ENCODE measurements around the gene MRPL23.

MRPL23 gene

GRCh38 chr11:1979607-1980006 is 32.5 kb downstream of the MRPL23 start:
- no peak overlapping the region for H3K4me3 ChIP-seq (ENCODE audit: low read length)
- DNase-seq (ENCODE audit: low read depth, low spot score), result no peak

DNA sequence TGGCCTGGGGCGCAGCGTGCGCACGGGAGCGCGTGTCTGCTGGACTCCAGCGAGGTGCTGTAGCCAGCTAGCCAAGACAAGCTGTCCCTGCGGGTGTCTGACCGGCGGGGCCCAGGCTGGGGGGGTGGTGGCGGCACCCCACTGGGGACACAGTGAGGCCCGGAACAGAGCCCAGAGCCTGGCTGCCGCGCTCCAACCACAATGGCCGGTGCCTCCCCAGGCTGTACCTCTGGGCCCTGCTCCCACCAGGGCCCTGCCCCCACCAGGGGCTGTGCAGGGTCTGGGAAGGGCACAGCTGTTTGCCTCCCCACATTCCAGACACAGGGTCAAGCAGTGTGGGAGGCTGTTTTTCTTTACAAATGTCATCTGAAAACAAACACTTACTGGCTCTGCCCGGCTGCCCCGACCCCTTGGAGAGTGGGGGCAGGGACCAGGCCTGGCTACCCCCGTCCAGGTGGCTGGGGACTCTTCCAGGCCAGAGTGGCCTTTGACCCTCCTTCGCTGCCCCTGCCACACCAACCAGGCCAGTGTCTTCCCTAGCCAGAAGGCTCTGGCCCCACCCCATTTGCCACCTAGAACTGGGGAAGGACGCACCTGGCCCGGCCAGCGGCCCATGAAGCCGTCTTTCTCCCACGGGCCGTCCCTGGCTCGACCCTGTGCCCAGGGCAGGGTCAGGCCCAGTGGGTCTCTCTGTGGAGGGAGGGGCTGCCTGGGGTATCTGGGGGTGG is 35.9 kb downstream of the MRPL23 start:
- DNase-seq (ENCODE audit: low read depth, low spot score), result no peak

DNA sequence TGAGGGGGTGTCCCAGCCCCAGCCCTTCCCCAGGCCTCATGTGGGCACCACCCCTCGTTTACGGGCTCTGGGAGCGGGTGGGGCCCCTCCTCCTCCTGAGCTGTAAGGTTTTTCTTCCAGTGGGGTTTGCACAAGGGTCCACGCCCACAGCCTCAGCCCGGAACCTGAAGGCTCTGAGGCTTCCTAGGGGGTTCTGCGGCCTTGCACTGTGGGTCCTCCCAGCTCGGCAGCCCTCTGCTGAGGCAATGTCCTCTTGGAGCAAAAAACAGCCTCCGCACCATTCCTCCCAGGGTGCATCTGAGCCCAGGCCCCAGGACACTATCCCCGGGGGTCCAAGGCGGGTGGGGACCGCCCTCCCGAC is 36.4 kb downstream of the MRPL23 start:
- no peak overlapping the region for H3K4me3 ChIP-seq (ENCODE audit: low read length)
- no peak for DNase-seq (ENCODE audit: low read depth, low spot score)

More for the DNA sequence above, 35.9 kb downstream of the MRPL23 start:
- no peak overlapping the region for H3K4me3 ChIP-seq (ENCODE audit: low read length)

- H3K4me3 ChIP-seq (ENCODE audit: low read length), result no peak overlapping the region
- no peak for DNase-seq (ENCODE audit: low read depth, low spot score)
Measured at GRCh38 chr11:1987024-1987423, 39.9 kb downstream of the MRPL23 start.

DNA sequence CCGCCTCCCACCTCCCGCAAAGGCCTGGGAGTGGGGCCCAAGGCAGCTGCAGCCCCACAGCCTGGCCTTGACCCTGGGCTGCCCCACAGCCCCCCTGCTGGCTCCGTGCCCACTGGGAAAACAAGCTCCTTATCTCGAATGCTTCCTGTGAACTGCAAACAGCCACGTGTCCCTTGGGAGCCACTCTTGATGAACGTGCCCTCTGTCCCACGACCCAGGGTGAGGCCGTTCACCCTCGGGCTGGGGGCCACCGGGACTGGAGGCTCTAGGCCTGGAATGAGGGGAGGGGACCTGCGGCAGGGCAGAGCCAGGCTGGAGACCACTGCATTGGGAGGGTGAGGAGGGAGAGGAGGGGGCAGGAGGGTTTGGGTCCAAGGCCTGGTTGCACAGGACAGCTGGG is 41.0 kb downstream of the MRPL23 start:
- DNase-seq (ENCODE audit: low read depth, low spot score), result no peak

GRCh38 chr11:1988667-1989317 is 41.7 kb downstream of the MRPL23 start:
- H3K4me3 ChIP-seq (ENCODE audit: low read length), result no peak overlapping the region
- no peak for DNase-seq (ENCODE audit: low read depth, low spot score)

More for the DNA sequence above, 41.0 kb downstream of the MRPL23 start:
- H3K4me3 ChIP-seq (ENCODE audit: low read length), result no peak overlapping the region

GRCh38 chr11:1989953-1990352 is 42.8 kb downstream of the MRPL23 start:
- no peak overlapping the region for H3K4me3 ChIP-seq (ENCODE audit: low read length)

DNA sequence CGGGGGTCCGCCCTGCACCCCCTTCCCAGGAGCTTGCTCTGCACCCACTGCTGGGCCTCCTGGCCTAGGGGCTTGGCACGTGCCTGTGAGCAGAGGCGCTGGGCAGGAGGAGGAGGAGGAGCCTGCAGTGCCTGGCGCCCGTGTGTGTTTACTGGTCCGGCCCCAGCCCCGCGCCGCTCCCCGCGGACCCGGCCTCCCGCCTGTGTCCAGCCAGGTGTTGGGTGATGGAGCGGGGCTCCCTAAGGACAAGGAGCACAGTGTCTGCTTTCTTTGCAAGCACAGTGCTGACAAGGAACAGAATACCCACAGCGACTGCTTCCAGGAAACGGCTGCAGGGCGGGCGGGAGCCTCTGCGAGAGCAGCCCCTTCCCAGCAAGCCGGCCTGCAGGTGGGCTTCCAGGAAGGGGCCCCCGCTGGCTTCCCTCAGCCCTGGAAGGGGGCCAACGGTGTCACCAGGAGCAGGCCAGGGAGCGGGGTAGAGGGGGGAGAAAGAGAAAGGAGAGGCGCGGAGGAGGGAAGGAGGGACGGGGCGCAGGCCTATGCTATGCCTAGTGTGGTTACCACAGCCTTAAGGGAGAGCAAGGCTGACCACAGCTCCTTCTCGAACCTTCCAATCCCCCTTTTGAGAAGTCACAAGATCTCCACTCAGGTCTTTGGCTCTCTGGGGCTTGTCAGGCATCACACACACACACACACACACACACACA is 43.9 kb downstream of the MRPL23 start:
- no peak overlapping the region for H3K4me3 ChIP-seq (ENCODE audit: low read length)
- DNase-seq (ENCODE audit: low read depth, low spot score), result no peak

More at GRCh38 chr11:1989953-1990352, 42.8 kb downstream of the MRPL23 start:
- no peak for DNase-seq (ENCODE audit: low read depth, low spot score)

DNA sequence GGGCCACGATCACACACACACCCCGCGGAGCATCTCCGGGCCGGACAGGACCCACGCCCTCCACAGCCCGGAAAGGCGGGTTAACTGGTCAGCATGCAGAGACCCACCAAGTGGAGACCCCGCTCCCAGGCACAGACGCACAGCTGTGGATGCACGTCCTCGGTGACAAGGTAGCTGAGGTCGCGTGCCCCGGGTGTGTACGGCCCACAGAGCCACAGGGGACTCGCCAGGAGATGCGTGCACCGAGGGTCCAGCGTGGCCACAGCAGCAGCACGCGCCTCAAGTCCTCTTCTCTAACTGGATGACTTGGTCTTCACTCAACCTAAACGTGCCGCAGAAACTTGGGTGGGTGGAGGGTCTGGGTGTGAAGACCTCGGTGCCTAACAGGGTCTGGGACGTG is 45.0 kb downstream of the MRPL23 start:
- no peak overlapping the region for H3K4me3 ChIP-seq (ENCODE audit: low read length)
- DNase-seq (ENCODE audit: low read depth, low spot score), result no peak

GRCh38 chr11:1994121-1994520 is 47.0 kb downstream of the MRPL23 start:
- no peak for DNase-seq (ENCODE audit: low read depth, low spot score)
- no peak overlapping the region for H3K4me3 ChIP-seq (ENCODE audit: low read length)

DNA sequence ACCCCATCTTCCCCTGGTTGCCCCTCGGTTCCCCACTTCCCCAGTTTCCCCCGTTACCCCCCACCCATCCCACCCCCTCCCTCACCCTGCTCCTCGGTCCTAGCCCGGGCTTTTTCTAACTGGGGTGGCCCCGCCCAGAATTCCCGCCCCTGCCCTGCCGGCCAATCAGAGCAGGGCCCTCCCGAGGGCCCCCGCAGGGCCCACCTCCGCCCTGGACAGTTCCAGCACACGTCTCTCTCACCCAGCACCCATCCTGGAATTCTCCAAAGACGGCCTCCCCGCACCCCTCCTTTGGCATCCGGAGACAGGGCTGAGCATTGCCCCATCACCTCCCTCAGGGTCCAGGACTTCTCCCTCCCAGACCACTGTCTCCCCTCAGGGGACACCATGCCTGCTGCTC is 50.6 kb downstream of the MRPL23 start, which contains the start of gene H19:
TSS of gene H19 (minus strand) at position 88 of the 400 bp plus-strand sequence.
- no peak within 1 kb of the TSS for H3K4me3 ChIP-seq (ENCODE audit: low read length)
- DNase-seq (ENCODE audit: low read depth, low spot score), result no peak

DNA sequence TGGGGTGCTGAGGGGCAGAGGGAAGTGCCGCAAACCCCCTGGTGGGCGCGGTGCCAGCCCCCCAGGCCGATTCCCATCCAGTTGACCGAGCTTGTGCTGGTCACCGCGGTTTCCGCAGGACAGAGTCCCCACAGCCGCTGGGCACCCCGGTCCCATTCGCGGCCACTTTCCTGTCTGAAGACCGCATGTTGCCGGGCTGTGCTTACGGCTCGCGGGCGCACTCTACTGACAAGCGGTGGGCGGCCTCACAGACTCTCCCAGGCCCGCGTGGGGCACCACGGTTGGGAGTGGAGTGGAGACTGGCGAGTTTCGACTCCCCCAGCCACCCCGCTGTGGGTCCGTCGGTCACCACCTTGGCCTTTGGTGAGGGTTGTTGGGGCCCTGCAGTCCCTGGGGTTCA is 51.2 kb downstream of the MRPL23 start:
- H3K4me3 ChIP-seq (ENCODE audit: low read length), result no peak overlapping the region
- DNase-seq (ENCODE audit: low read depth, low spot score), result no peak

DNA sequence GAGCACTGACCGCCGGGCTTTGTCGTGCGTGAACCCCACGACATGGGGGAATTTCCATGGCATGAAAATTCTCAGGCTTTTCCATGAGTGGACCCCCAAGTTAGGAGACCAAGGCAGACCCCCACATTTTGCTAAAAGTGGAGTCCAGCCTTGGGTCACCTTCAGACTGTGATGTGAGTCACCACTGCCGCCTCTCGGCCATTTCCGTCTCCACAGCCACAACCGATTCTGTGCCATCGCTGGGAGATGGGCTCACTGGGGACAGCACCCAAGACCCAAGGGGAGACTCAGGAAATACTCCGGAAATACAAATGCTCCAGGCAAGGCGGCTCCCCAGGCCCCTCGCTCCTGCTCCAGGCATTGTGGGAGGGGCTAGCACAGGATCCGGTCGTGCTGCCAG is 51.7 kb downstream of the MRPL23 start:
- DNase-seq (ENCODE audit: low read depth, low spot score), result no peak
- no peak overlapping the region for H3K4me3 ChIP-seq (ENCODE audit: low read length)

GRCh38 chr11:2002042-2002776 is 55.1 kb downstream of the MRPL23 start:
- DNase-seq (ENCODE audit: low read depth, low spot score), result no peak
- no peak overlapping the region for H3K4me3 ChIP-seq (ENCODE audit: low read length)

DNA sequence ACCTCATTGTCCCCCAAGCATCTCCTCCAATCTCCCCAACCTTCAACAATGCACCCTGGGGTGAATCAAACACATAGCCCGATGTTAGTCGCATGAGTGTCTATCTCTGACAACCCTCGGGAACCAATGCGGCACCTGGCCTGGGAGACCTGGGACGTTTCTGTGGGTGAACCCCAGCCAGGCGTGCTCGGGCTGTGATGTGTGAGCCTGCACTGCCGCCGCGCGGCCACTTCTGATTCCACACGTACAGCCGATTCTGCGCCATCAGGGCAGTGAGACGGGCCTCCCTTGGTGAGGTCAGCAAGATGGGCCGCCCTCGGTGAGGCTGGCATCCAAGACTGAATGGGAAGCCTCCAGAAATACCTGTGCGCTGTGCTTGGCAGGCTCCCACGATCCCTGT is 55.7 kb downstream of the MRPL23 start:
- no peak for DNase-seq (ENCODE audit: low read depth, low spot score)
- no peak overlapping the region for H3K4me3 ChIP-seq (ENCODE audit: low read length)

DNA sequence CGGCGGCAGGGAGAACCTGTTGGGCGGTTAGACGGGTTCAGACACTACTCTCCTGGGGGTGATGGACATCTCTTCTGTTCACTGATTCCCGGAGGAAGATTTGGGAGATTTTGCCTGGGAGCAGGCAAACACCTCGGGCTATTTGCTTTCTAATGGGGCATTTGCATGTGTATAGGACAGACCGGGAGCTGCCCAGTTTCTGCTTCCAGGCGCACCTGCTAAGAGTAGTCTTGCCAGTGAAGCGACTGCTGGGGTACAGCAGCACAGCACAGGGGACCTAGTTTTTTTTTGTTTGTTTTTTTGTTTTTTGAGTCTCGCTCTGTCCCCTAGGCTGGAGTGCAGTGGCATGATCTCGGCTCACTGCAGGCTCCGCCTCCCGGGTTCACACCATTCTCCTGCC is 57.3 kb downstream of the MRPL23 start:
- DNase-seq (ENCODE audit: low read depth, low spot score), result no peak
- no peak overlapping the region for H3K4me3 ChIP-seq (ENCODE audit: low read length)

Data from Jurkat, Clone E6-1 (cell line).